ENCODE data around the gene ATP1A1. TPM values are rescaled to one million over a fixed set of nuclear protein-coding genes. Genes with fewer than 3 reads are reported as not detected.

ATP1A1 gene
- total RNA-seq, 4 donors from 2014 or later: 324 to 3,097 (median 1,990) TPM

- WGBS, 2 donors (ENCODE audit: low coverage in 1 of 2): 68 to 72% methylated on average over 4 to 6 of the region's 6 CpGs
- Histone ChIP-seq H3K27ac (peak overlapping the region in 3 of 4 donors; percentile 15 to 99 (median 99)), H3K4me3 (no peak overlapping the region), H3K27me3 (no peaks in the 10 kb centered on the region), H3K4me1 (peaks cover 28 to 87% (median 66%) of the 10 kb centered on the region in 4 donors), H3K36me3 (peaks cover 0 to 11% (median 3%) of the 10 kb centered on the region in 4 donors), H3K9me3 (no peaks in the 10 kb centered on the region)
- intact Hi-C loops (cut with DNase I; ENCODE audit: low total_unique reads): no loop called here
- TF ChIP-seq POLR2AphosphoS5 (IDR thresholded peaks at IDR 0.05) (no peak), EP300 (IDR thresholded peaks at IDR 0.05; ENCODE audit: low read depth) (no peak), POLR2A (IDR thresholded peaks at IDR 0.05) (no peak)
- TF ChIP-seq, protein P1, sequence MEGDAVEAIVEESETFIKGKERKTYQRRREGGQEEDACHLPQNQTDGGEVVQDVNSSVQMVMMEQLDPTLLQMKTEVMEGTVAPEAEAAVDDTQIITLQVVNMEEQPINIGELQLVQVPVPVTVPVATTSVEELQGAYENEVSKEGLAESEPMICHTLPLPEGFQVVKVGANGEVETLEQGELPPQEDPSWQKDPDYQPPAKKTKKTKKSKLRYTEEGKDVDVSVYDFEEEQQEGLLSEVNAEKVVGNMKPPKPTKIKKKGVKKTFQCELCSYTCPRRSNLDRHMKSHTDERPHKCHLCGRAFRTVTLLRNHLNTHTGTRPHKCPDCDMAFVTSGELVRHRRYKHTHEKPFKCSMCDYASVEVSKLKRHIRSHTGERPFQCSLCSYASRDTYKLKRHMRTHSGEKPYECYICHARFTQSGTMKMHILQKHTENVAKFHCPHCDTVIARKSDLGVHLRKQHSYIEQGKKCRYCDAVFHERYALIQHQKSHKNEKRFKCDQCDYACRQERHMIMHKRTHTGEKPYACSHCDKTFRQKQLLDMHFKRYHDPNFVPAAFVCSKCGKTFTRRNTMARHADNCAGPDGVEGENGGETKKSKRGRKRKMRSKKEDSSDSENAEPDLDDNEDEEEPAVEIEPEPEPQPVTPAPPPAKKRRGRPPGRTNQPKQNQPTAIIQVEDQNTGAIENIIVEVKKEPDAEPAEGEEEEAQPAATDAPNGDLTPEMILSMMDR (IDR thresholded peaks at IDR 0.05): no peak
- no peak for DNase-seq
- in situ Hi-C loops (cut with MboI; ENCODE audit: low pct_ligation_motif_present in 1 of 4, low pct_unique_long_range_greater_than_20kb in 1 of 4, low sequenced_read_pairs in 3 of 4): loop anchor here in 1 of 4 donors (10.0 kb wide), 1 partner anchor 115 kb away; no protein-coding TSS in a partner anchor
These were observed 6.8 kb downstream of the ATP1A1 start for GRCh38 chr1:116379674-116380498.

DNA sequence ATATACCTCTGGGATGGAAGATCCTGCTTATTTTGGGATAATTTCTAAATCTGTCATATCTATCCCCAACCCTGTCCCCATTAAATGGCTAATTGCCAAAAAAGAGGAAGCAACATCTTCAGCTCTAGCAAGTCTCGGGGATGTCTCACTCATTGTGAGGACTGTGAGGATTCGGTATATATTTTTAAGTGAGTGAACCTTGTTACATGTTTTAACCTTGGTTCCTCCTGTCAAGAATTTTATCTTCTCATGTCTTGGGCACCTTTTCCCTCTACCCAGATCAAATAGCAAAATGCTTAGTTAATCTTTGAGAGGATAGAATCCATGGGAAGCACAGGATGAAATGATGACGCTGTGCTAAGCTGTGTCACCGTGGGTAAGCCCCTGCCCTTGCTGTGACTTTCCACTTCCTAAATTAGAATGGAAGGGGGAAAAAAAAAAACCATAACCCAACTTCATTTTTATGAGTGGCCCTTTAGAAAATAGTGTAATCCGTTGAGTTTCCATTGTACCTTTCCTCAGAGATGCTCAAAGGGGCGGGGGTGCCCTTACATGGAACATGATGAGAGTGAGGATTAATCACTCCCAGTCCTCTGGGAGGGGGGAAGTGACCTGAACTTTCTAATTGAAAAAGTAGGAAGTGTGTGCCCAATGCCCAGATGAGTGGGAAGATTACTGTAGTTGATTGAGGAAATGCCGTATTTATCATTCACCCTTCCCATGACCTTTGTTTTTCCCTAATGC, 7.6 kb downstream of the ATP1A1 start:
- in situ Hi-C loops (cut with MboI; ENCODE audit: low pct_ligation_motif_present in 1 of 4, low pct_unique_long_range_greater_than_20kb in 1 of 4, low sequenced_read_pairs in 3 of 4) (loop anchor here in 1 of 4 donors (10.0 kb wide), 1 partner anchor 114 kb away; no protein-coding TSS in a partner anchor), intact Hi-C loops (cut with DNase I; ENCODE audit: low total_unique reads) (no loop called here)
- TF ChIP-seq POLR2AphosphoS5 (IDR thresholded peaks at IDR 0.05) (peak in 1 of 3 donors; percentile 18), EP300 (IDR thresholded peaks at IDR 0.05; ENCODE audit: low read depth) (no peak), POLR2A (IDR thresholded peaks at IDR 0.05) (no peak)
- TF ChIP-seq, protein P1 (IDR thresholded peaks at IDR 0.05): no peak
- no peaks in the 10 kb centered on the region for H3K27me3 ChIP-seq
- no peak for DNase-seq
- H3K9me3 ChIP-seq: no peaks in the 10 kb centered on the region
- H3K4me3 ChIP-seq: no peak overlapping the region
- peak overlapping the region in 3 of 4 donors; percentile 15 to 99 (median 23) for H3K27ac ChIP-seq
- H3K4me1 ChIP-seq: peaks cover 31 to 79% (median 59%) of the 10 kb centered on the region in 4 donors
- H3K36me3 ChIP-seq: peaks cover 0 to 19% (median 6%) of the 10 kb centered on the region in 4 donors
- 59 to 63% methylated on average over 7 of the region's 7 CpGs for WGBS, 2 donors (ENCODE audit: low coverage in 1 of 2)

GRCh38 chr1:116382321-116382720, 9.3 kb downstream of the ATP1A1 start:
- Histone ChIP-seq H3K4me3 (no peak overlapping the region), H3K36me3 (peaks cover 0 to 30% (median 13%) of the 10 kb centered on the region in 4 donors), H3K27me3 (no peaks in the 10 kb centered on the region), H3K4me1 (peaks cover 20 to 63% (median 43%) of the 10 kb centered on the region in 4 donors), H3K9me3 (no peaks in the 10 kb centered on the region), H3K27ac (no peak overlapping the region)
- TF ChIP-seq POLR2A (IDR thresholded peaks at IDR 0.05): no peak
- TF ChIP-seq POLR2AphosphoS5 (IDR thresholded peaks at IDR 0.05): no peak
- TF ChIP-seq, protein P1 (IDR thresholded peaks at IDR 0.05): no peak
- no peak for TF ChIP-seq EP300 (IDR thresholded peaks at IDR 0.05; ENCODE audit: low read depth)
- 64 to 65% methylated on average over 2 of the region's 2 CpGs for WGBS, 2 donors (ENCODE audit: low coverage in 1 of 2)
- in situ Hi-C loops (cut with MboI; ENCODE audit: low pct_ligation_motif_present in 1 of 4, low pct_unique_long_range_greater_than_20kb in 1 of 4, low sequenced_read_pairs in 3 of 4): loop anchor here in 1 of 4 donors (10.0 kb wide), 1 partner anchor 112 kb away; no protein-coding TSS in a partner anchor
- no peak for DNase-seq
- intact Hi-C loops (cut with DNase I; ENCODE audit: low total_unique reads): no loop called here
